ENCODE measurements around the gene B4GALNT4. TPM values are rescaled to one million over a fixed set of nuclear protein-coding genes. Genes with fewer than 3 reads are reported as not detected.

The B4GALNT4 gene
- total RNA-seq, 1 donor from 2014 or later, result 294 TPM

GRCh38 chr11:367956-368413 is 1.3 kb upstream of the B4GALNT4 start:
- no peaks in the 10 kb centered on the region for H3K9me3 Mint-ChIP-seq (ENCODE audit: low read depth)
- H3K36me3 Mint-ChIP-seq (ENCODE audit: insufficient read depth), result peaks cover 8% of the 10 kb centered on the region
- DNase-seq (ENCODE audit: low spot score, unreplicated experiment), result no peak
- peaks cover 17% of the 10 kb centered on the region for H3K27me3 Mint-ChIP-seq
- TF ChIP-seq, protein P1, sequence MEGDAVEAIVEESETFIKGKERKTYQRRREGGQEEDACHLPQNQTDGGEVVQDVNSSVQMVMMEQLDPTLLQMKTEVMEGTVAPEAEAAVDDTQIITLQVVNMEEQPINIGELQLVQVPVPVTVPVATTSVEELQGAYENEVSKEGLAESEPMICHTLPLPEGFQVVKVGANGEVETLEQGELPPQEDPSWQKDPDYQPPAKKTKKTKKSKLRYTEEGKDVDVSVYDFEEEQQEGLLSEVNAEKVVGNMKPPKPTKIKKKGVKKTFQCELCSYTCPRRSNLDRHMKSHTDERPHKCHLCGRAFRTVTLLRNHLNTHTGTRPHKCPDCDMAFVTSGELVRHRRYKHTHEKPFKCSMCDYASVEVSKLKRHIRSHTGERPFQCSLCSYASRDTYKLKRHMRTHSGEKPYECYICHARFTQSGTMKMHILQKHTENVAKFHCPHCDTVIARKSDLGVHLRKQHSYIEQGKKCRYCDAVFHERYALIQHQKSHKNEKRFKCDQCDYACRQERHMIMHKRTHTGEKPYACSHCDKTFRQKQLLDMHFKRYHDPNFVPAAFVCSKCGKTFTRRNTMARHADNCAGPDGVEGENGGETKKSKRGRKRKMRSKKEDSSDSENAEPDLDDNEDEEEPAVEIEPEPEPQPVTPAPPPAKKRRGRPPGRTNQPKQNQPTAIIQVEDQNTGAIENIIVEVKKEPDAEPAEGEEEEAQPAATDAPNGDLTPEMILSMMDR (IDR thresholded peaks at IDR 0.05; ENCODE audit: unreplicated experiment), result no peak
- peaks cover 10% of the 10 kb centered on the region for H3K4me1 Mint-ChIP-seq (ENCODE audit: low read depth)
- peak overlapping the region; percentile 92 for H3K27ac Mint-ChIP-seq
- H3K4me3 Mint-ChIP-seq (ENCODE audit: low read depth), result peak overlapping the region; percentile 78

DNA sequence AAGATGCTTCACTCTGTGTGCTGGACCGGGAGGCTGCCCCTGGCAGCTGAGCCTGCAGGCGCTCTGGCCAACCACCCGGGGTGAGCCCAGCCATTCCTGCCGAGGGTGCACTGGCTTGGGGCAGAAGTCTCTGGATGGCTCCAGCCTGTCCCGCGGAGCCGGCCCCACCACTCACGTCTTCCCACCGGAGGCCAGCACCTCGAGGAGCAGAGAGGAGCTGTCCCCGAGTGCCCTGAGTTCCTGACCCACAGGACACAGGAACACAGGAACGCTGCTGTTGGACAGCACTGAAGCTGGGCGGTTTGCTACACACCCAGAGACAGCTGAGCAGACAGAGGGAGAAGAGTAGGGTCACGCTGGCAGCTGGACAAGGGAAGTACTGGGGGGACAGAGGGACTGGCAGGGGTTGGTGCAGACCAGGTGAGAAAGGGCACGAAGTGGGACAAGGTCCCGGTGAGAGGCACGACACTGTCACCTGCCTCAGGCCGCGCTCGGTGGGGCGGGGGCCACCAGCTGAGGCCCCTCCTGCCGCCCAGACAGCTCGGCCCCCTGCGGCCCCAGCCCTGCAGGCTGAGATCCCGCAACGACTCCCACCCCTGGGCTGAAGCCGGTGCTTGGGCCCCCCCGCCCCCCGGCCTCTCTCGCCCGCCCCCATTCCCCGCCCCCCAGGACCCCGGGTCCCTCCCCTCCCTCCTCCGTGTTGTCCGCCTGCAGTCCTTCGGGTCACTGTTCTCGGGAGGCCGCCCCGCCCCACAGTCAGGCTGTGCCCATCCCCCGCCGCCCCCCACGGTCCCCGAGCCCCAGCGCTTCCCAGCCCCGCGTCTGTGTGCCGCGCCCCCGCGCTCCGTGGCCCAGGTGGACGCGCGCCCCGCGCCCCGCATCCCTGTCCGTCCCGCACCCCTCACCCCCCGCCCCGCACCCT is 624 bp upstream of the B4GALNT4 start:
- Mint-ChIP-seq H3K27me3 (peaks cover 17% of the 10 kb centered on the region), H3K36me3 (ENCODE audit: insufficient read depth) (peaks cover 11% of the 10 kb centered on the region), H3K4me3 (ENCODE audit: low read depth) (peak overlapping the region; percentile 78), H3K27ac (peak overlapping the region; percentile 92), H3K9me3 (ENCODE audit: low read depth) (no peaks in the 10 kb centered on the region), H3K4me1 (ENCODE audit: low read depth) (peaks cover 10% of the 10 kb centered on the region)
- no peak for DNase-seq (ENCODE audit: low spot score, unreplicated experiment)
- TF ChIP-seq, protein P1 (IDR thresholded peaks at IDR 0.05; ENCODE audit: unreplicated experiment), result no peak

GRCh38 chr11:370070-370941 is 1.0 kb downstream of the B4GALNT4 start:
- Mint-ChIP-seq H3K27ac (peak overlapping the region; percentile 97), H3K4me3 (ENCODE audit: low read depth) (peak overlapping the region; percentile 87), H3K4me1 (ENCODE audit: low read depth) (peaks cover 10% of the 10 kb centered on the region), H3K36me3 (ENCODE audit: insufficient read depth) (peaks cover 16% of the 10 kb centered on the region), H3K9me3 (ENCODE audit: low read depth) (no peaks in the 10 kb centered on the region), H3K27me3 (peaks cover 13% of the 10 kb centered on the region)
- TF ChIP-seq, protein P1 (IDR thresholded peaks at IDR 0.05; ENCODE audit: unreplicated experiment), result peak; percentile 22
- no peak for DNase-seq (ENCODE audit: low spot score, unreplicated experiment)

DNA sequence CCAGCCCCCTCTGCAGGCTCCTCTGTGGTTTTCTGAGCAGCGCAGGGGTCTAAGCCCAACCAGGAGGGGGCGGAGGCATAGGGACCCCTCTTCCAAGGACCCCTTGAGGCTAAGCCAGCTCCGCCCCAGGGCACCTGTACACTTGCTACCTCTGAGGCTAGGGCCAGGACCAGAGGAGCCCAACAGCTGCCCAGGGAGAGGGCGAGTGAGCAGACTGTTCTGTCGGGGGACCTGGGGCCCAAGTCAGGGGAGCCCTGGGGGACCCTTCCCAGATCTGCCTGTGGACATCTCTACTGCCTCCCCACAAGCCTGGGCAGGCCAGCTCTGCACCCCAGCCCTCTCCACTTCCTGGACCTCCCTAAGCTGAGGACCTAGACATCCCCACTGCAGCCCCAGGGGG is 1.8 kb downstream of the B4GALNT4 start:
- Mint-ChIP-seq H3K27me3 (peaks cover 10% of the 10 kb centered on the region), H3K36me3 (ENCODE audit: insufficient read depth) (peaks cover 16% of the 10 kb centered on the region), H3K9me3 (ENCODE audit: low read depth) (no peaks in the 10 kb centered on the region), H3K4me3 (ENCODE audit: low read depth) (peak overlapping the region; percentile 87), H3K27ac (peak overlapping the region; percentile 76), H3K4me1 (ENCODE audit: low read depth) (peaks cover 10% of the 10 kb centered on the region)
- TF ChIP-seq, protein P1 (IDR thresholded peaks at IDR 0.05; ENCODE audit: unreplicated experiment), result no peak
- DNase-seq (ENCODE audit: low spot score, unreplicated experiment), result no peak

Measured in progenitor cell of endocrine pancreas (in vitro differentiated cells).